ENCODE data around the gene CACNA2D2. TPM values are rescaled to one million over a fixed set of nuclear protein-coding genes. Genes with fewer than 3 reads are reported as not detected.

The CACNA2D2 gene
- total and polyA plus RNA-seq, 12 donors, result 0.09 to 2.0 (median 0.60) TPM

GRCh38 chr3:50405249-50405648 lies 98.2 kb downstream of the CACNA2D2 start:
- H3K4me3 ChIP-seq, result no peak overlapping the region
- intact Hi-C loops (cut with DNase I), result no loop called here
- H3K27ac ChIP-seq, result no peak overlapping the region
- DNase-seq, result peak in 2 of 7 donors; percentile 26 to 37
- TF ChIP-seq POLR2A (IDR thresholded peaks at IDR 0.05) (no peak), CTCF (IDR thresholded peaks at IDR 0.05) (no peak)
- no peaks in the 10 kb centered on the region for H3K27me3 ChIP-seq
- no peaks in the 10 kb centered on the region for H3K36me3 ChIP-seq (replicated peaks in 1 of 2)
- 16 to 29% (median 24%) methylated on average over 7 to 8 of the region's 8 CpGs for WGBS, 4 donors
- H3K4me1 ChIP-seq (replicated peaks in 1 of 2), result no peaks in the 10 kb centered on the region
- no peaks in the 10 kb centered on the region for H3K9me3 ChIP-seq (replicated peaks in 1 of 3)

- H3K27ac ChIP-seq, result no peak overlapping the region
- WGBS, 4 donors, result 26 to 45% (median 38%) methylated on average over 5 of the region's 5 CpGs
- no peaks in the 10 kb centered on the region for H3K36me3 ChIP-seq (replicated peaks in 1 of 2)
- intact Hi-C loops (cut with DNase I), result no loop called here
- no peaks in the 10 kb centered on the region for H3K4me1 ChIP-seq (replicated peaks in 1 of 2)
- no peaks in the 10 kb centered on the region for H3K27me3 ChIP-seq
- no peak overlapping the region for H3K4me3 ChIP-seq
- TF ChIP-seq POLR2A (IDR thresholded peaks at IDR 0.05) (no peak), CTCF (IDR thresholded peaks at IDR 0.05) (no peak)
- DNase-seq, result no peak
- no peaks in the 10 kb centered on the region for H3K9me3 ChIP-seq (replicated peaks in 1 of 3)
Observed at GRCh38 chr3:50401978-50402595, 101.3 kb downstream of the CACNA2D2 start.

GRCh38 chr3:50396502-50396901 lies 106.9 kb downstream of the CACNA2D2 start:
- intact Hi-C loops (cut with DNase I), result no loop called here
- WGBS, 4 donors, result 90 to 96% (median 91%) methylated on average over 4 to 10 of the region's 10 CpGs
- no peaks in the 10 kb centered on the region for H3K36me3 ChIP-seq (replicated peaks in 1 of 2)
- TF ChIP-seq POLR2A (IDR thresholded peaks at IDR 0.05), result no peak
- TF ChIP-seq CTCF (IDR thresholded peaks at IDR 0.05), result no peak
- H3K4me3 ChIP-seq, result no peak overlapping the region
- H3K27me3 ChIP-seq, result no peaks in the 10 kb centered on the region
- DNase-seq, result no peak
- no peaks in the 10 kb centered on the region for H3K9me3 ChIP-seq (replicated peaks in 1 of 3)
- H3K27ac ChIP-seq, result no peak overlapping the region
- H3K4me1 ChIP-seq (replicated peaks in 1 of 2), result peaks cover 0 to 5% of the 10 kb centered on the region in 2 donors

DNA sequence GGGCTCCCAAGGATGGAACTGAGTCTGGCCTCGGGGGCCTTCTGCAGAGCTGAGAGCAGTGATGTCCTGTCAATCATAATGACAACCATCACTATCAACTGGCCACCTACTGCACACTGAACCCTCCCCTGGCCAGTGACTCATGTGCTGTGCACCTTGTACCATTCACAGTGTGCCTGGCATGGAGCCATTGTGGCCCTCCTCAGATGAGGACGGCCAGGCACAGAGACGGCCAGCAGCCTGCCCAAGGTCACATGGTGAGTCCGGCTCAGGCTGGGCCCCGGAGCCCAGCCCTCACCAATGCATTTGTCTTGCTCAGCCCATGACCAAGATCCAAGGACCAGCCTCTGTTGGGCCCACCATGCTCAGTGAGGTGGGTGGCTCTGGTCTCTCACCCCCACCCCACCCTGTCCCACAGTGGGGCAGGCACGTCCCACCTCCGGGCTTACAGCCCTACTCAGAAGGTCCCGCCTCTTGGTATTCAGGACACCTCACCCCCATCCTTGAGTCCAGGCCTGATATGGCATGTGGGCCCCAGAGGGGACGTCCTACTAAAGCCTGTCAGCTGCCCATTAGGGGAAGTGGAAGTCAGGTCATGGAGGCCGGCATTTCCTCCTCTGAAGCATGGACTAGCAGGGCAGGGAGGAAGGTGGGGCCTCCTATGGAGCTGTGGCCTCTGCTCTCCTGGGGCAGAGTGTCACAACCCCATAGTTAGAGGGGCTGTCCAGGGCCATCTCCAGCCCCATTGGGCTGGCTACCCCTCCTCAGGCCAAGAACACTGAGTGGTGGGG lies 108.2 kb downstream of the CACNA2D2 start:
- Histone ChIP-seq H3K9me3 (replicated peaks in 1 of 3) (no peaks in the 10 kb centered on the region), H3K4me1 (replicated peaks in 1 of 2) (peaks cover 4 to 15% of the 10 kb centered on the region in 2 donors), H3K27ac (no peak overlapping the region), H3K27me3 (no peaks in the 10 kb centered on the region), H3K4me3 (no peak overlapping the region), H3K36me3 (replicated peaks in 1 of 2) (no peaks in the 10 kb centered on the region)
- DNase-seq, result peak in 2 of 7 donors; percentile 13 to 55
- no peak for TF ChIP-seq POLR2A (IDR thresholded peaks at IDR 0.05)
- TF ChIP-seq CTCF (IDR thresholded peaks at IDR 0.05), result no peak
- WGBS, 4 donors, result 67 to 93% (median 74%) methylated on average over 3 to 10 of the region's 10 CpGs
- intact Hi-C loops (cut with DNase I), result no loop called here

Data from adrenal gland (tissue), 12 donors.